ENCODE data around the gene PLEKHH1. TPM values are rescaled to one million over a fixed set of nuclear protein-coding genes. Genes with fewer than 3 reads are reported as not detected.

The PLEKHH1 gene
- total RNA-seq, 1 experiment from 2014 or later: 35.3 TPM

DNA sequence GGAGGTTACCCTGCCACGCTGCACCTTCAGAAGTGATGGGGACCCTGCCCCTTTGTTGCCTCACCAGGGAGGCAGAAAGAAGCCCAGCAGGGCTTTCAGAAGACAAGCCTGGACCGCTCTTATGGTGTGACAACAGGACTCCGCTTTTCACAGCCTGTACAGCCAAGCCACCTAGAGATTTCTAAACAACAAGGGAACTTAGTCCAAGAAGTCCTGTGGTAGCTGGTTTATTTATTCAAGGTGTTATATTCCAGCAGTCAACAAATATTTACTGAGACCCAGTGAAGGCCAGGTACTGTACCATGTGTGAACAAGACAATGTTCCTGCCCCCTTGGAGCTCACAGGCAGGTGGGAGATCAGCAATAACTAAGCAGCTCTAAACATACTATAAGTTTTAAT, 40.6 kb upstream of the PLEKHH1 start:
- Histone ChIP-seq H4K91ac (ENCODE audit: insufficient read length, low read depth, low read length) (no peak overlapping the region), H3K23me2 (ENCODE audit: insufficient read length, low read depth, low read length, poor library complexity, severe bottlenecking) (no peaks in the 10 kb centered on the region), H3K27me3 (ENCODE audit: insufficient read depth, low read length) (no peaks in the 10 kb centered on the region), H3K79me1 (ENCODE audit: insufficient read depth, low read depth, low read length, poor library complexity, severe bottlenecking) (no peaks in the 10 kb centered on the region), H2AK5ac (ENCODE audit: insufficient read length, low read length) (no peak overlapping the region), H3K4me2 (ENCODE audit: insufficient read depth, insufficient read length, low read length) (no peak overlapping the region), H2BK12ac (ENCODE audit: insufficient read length, low read depth, low read length) (no peak overlapping the region), H3K4me1 (ENCODE audit: insufficient read depth, low read length) (no peaks in the 10 kb centered on the region), H4K20me1 (ENCODE audit: control insufficient read depth, insufficient read depth, insufficient read length) (no peaks in the 10 kb centered on the region), H3K79me2 (ENCODE audit: insufficient read depth, low read length) (no peaks in the 10 kb centered on the region), H4K8ac (replicated peaks; ENCODE audit: insufficient read length, low read depth, low read length) (no peak overlapping the region), H3K4ac (ENCODE audit: low read depth, low read length) (no peak overlapping the region), H3K9ac (ENCODE audit: extremely low read depth, insufficient read length, low read length) (no peak overlapping the region), H3K9me3 (ENCODE audit: control insufficient read depth, low read depth, low read length) (peaks cover 8% of the 10 kb centered on the region), H3K23ac (ENCODE audit: insufficient read length, low read depth, low read length) (no peak overlapping the region), H2BK20ac (ENCODE audit: low read depth, low read length, poor library complexity, severe bottlenecking) (no peak overlapping the region), H2BK5ac (ENCODE audit: insufficient read length, low read length) (no peak overlapping the region), H3T11ph (ENCODE audit: low read length) (no peak overlapping the region), H3K14ac (ENCODE audit: insufficient read depth, low read length) (no peak overlapping the region), H4K5ac (ENCODE audit: insufficient read length, low read depth, low read length) (no peak overlapping the region), H2BK15ac (ENCODE audit: low read depth, low read length) (no peak overlapping the region), H3K27ac (ENCODE audit: insufficient read length, low read depth, low read length) (no peak overlapping the region), H3K56ac (ENCODE audit: insufficient read length, low read depth, low read length) (no peak overlapping the region), H3K18ac (ENCODE audit: insufficient read length, low read depth, low read length) (no peak overlapping the region), H2AFZ (ENCODE audit: low read length) (no peak overlapping the region), H2BK120ac (ENCODE audit: low read depth, low read length, poor library complexity, severe bottlenecking) (no peak overlapping the region)
- Mint-ChIP-seq H3K9me3 (peaks cover 18 to 19% of the 10 kb centered on the region in 2 experiments), H3K27me3 (ENCODE audit: low read depth) (peaks cover 7% of the 10 kb centered on the region; the same call in 1 of the 2 replicates), H3K4me1 (peaks cover 21 to 25% of the 10 kb centered on the region in 2 experiments), H3K36me3 (ENCODE audit: insufficient read depth in 1 of 3, low read depth in 3 of 3) (peaks cover 14 to 16% (median 15%) of the 10 kb centered on the region in 3 experiments), H3K27ac (peak overlapping the region in 1 of 3 experiments; percentile 65; a peak in 1 of 7 replicates), H3K4me3 (no peak overlapping the region)
- WGBS (ENCODE audit: extremely low coverage, insufficient read length, low lambda C conversion rate): no CpG with 5 or more reads among the region's 3 CpGs
- TF ChIP-seq, protein P1, sequence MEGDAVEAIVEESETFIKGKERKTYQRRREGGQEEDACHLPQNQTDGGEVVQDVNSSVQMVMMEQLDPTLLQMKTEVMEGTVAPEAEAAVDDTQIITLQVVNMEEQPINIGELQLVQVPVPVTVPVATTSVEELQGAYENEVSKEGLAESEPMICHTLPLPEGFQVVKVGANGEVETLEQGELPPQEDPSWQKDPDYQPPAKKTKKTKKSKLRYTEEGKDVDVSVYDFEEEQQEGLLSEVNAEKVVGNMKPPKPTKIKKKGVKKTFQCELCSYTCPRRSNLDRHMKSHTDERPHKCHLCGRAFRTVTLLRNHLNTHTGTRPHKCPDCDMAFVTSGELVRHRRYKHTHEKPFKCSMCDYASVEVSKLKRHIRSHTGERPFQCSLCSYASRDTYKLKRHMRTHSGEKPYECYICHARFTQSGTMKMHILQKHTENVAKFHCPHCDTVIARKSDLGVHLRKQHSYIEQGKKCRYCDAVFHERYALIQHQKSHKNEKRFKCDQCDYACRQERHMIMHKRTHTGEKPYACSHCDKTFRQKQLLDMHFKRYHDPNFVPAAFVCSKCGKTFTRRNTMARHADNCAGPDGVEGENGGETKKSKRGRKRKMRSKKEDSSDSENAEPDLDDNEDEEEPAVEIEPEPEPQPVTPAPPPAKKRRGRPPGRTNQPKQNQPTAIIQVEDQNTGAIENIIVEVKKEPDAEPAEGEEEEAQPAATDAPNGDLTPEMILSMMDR (conservative IDR thresholded peaks at IDR 0.05): no peak
- no peak for DNase-seq

Measured in H9 (cell line).